HEK293 (cell line): ENCODE results near the gene MCTS1.
"Not testable (repeated sequence)": the region's sequence is repeated elsewhere in the genome, so short reads cannot be mapped to it uniquely, and the experiment has no call there.

Experiments used
- CTCF ChIP-seq: fragments of 450-650 bp; formaldehyde crosslinking; IDR thresholded peaks from 2 replicates; pipeline ENCODE4 v1.5.1; 2016; ENCODE audit warnings: missing biosample characterization, missing genetic modification characterization
- TCF7L2 ChIP-seq: IDR thresholded peaks from 2 replicates; pipeline ENCODE4 v1.6.1; 2011; ENCODE audit warnings: low read depth, mild to moderate bottlenecking, inconsistent platforms, low read length, moderate library complexity, borderline replicate concordance
- YY1 ChIP-seq: fragments of 450-650 bp; formaldehyde crosslinking; IDR thresholded peaks from 2 replicates; pipeline ENCODE4 v1.5.1; 2018; ENCODE audit warnings: missing biosample characterization, missing genetic modification characterization
- ZNF140 ChIP-seq: fragments of 450-650 bp; formaldehyde crosslinking; IDR thresholded peaks from 2 replicates; pipeline ENCODE4 v1.5.1; 2016; ENCODE audit warnings: missing biosample characterization, missing genetic modification characterization
- ZNF280C ChIP-seq: fragments of 450-650 bp; formaldehyde crosslinking; IDR thresholded peaks from 2 replicates; pipeline ENCODE4 v1.5.1; 2016; ENCODE audit warnings: missing biosample characterization, missing genetic modification characterization
- ZNF677 ChIP-seq: fragments of 450-650 bp; IDR thresholded peaks from 2 replicates; pipeline ENCODE4 v1.5.0; 2018; ENCODE audit warnings: missing biosample characterization, mild to moderate bottlenecking, missing genetic modification characterization, moderate library complexity

- not testable (repeated sequence) for TF ChIP-seq CTCF (tag by site-specific recombination); YY1; ZNF280C; ZNF677; TCF7L2; ZNF140 (tag by site-specific recombination)
These were observed 48.4 kb downstream of the MCTS1 start for GRCh38 chrX:120652256-120652655.
